Measurements from ENCODE around the gene HMCN2.

Gene HMCN2

DNA sequence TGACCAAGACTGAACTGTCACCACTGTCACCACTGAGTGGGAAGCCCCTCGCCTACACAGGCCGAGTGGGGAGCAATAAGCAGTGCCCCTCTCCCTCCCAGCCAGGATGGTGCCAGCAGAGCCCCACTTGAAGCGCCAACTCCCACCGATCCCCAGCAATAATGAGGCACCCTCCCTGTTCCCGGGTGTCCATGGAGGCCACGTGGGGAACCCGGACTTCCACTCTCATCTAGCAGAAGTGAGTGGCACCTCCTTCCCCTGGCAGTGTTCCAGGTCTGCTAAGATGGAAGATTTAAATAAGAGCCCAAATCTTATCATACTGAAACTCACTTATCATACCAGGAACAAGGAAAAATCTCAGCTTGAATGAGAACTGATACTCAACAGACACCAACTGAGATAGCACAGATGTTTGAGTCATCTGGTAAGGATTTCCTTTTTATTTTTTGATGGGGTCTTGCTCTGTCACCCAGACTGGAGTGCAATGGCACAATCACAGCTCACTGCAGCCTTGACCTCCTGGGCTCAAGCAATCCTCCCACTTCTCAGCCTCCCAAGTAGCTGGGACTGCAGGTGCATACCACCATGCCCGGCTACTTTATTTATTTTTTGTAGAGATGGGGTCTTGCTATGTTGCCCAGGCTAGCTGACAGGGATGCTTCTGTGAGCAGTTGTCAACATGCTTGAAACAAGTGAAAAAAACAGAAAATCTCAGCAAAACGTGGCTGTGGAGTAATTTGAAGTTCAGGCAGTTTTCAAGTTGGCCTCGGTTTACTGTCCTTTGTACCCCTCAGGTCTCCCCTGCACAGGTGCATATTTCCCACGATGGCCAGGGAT lies 149.6 kb downstream of the HMCN2 start:
- DNase-seq (ENCODE audit: low read depth): no peak
- H3K4me3 ChIP-seq (ENCODE audit: low read depth, low read length): no peak overlapping the region

GRCh38 chr9:130417602-130418001 lies 152.0 kb downstream of the HMCN2 start:
- no peak for DNase-seq (ENCODE audit: low read depth)
- no peak overlapping the region for H3K4me3 ChIP-seq (ENCODE audit: low read depth, low read length)

- H3K4me3 ChIP-seq (ENCODE audit: low read depth, low read length): no peak overlapping the region
- DNase-seq (ENCODE audit: low read depth): no peak
These were observed 153.2 kb downstream of the HMCN2 start for GRCh38 chr9:130418776-130419175.

- H3K4me3 ChIP-seq (ENCODE audit: low read depth, low read length): no peak overlapping the region
- DNase-seq (ENCODE audit: low read depth): no peak
These were observed 154.0 kb downstream of the HMCN2 start for GRCh38 chr9:130419521-130420035.

DNA sequence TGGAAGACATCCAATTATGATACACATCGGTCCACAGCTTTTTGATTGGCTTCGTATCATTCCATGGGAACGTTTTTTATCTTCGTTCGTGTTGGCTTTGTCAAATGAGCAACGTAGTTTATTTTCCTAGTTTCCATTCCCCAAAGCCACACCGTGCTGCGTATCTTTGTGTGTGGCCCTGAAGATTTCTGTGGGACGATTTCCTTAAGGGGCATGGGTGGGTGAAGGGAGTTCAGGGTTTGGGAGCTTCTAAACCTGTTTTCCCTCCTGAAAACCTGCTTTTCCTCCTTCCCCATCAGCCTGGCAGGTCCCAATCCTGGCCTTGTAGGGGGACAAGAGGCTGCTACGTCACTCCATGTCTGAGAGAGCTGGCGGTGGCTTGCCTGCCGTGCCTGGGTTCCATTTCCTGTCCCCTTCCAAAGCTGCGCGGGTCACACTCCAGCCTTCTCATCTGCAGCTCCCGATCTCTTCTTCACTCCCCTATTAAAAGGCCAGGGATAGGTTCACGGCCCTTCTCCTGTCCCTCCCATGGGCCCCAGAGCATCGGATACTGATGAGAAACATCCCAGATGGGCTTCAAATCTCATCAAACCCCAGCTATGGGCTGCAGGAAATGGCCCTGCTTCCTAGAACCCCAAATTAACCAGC lies 155.7 kb downstream of the HMCN2 start:
- no peak for DNase-seq (ENCODE audit: low read depth)
- no peak overlapping the region for H3K4me3 ChIP-seq (ENCODE audit: low read depth, low read length)

GRCh38 chr9:130421802-130422276 lies 156.3 kb downstream of the HMCN2 start:
- DNase-seq (ENCODE audit: low read depth): peak; percentile 63
- no peak overlapping the region for H3K4me3 ChIP-seq (ENCODE audit: low read depth, low read length)

GRCh38 chr9:130422546-130422945 lies 157.0 kb downstream of the HMCN2 start:
- no peak for DNase-seq (ENCODE audit: low read depth)
- H3K4me3 ChIP-seq (ENCODE audit: low read depth, low read length): no peak overlapping the region

DNA sequence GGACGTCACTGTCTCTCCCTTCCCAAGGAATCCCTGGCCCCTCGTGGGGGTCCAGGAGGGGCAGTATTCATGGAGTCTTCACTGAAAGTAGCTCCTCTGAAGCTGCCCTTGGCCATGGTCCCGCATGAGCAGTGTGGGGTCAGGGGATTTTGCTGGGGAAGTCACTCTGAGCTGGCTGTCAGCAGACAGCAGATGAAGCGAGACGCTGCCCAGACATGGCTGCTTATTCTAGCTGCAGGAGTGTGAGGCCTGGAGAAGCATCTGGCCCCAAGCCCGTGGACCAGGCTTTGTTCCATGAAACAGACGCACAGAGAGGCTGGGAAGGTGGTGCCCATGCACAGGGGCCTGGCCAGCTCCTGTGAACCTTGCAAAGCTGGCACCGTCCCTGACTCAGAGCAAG lies 157.7 kb downstream of the HMCN2 start:
- no peak overlapping the region for H3K4me3 ChIP-seq (ENCODE audit: low read depth, low read length)
- no peak for DNase-seq (ENCODE audit: low read depth)

DNA sequence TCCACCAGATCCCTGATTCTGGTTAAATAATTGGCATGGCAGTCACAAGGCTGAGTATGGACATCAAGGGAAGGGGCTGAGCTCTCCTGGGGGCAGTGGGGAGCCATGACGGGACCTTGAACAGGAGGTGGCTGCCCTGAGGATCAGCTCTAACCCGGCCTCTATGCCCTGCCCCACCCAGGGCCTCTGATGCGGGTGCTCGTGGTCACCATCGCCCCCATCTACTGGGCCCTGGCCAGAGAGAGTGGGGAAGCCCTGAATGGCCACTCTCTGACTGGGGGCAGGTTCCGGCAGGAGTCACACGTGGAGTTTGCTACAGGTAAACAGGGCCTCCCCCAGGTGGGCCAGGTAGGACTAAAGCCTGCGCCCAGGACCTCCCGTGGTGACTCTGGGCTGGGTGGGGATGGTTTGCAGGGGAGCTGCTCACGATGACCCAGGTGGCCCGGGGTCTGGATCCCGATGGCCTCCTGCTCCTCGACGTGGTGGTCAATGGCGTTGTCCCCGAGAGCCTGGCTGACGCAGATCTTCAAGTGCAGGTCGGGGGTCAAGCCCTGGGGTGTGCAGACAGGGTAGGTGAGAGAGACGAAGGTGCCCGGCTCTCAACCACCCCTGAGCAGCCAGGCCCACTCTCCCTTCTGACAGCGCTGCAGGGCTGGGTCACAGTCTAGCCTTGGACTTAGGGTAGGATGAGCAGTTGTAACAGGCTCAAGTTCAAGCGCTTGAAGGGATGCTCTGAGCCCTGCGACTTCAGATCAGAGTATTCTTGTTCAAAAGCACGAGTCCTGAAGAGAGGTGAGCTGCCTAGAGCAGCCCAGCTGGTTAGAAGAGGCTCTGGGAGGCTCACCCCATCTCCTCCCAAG lies 159.3 kb downstream of the HMCN2 start:
- DNase-seq (ENCODE audit: low read depth): no peak
- no peak overlapping the region for H3K4me3 ChIP-seq (ENCODE audit: low read depth, low read length)

DNA sequence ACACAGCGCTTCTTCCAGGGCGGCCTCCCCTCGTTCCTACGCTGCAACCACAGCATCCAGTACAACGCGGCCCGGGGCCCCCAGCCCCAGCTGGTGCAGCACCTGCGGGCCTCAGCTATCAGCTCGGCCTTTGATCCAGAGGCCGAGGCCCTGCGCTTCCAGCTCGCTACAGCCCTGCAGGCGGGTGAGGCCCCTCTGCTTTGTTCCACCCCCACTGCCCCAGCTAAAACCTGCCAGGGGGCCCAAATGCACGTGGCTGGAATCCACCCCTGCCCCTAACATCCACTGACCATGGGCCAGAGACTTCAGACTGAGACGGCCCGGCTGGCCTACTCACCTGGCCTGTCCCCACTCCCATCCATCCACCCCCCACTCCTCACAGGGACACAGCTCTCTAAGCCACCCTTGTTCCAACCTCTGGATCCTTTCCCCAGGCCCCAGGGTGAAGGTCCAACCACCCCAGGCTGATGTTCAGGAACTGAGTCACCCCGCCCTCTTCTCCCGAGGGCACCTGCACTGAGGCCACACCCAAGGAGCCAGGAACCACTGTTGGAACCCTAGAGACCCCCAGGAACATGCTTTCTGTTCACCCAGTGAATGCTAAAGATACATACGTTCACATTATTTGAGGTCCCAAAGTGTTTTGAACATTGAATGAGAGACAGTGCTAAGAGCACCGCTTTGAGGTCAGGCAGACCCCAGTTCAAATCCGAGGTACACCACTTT lies 160.3 kb downstream of the HMCN2 start:
- no peak overlapping the region for H3K4me3 ChIP-seq (ENCODE audit: low read depth, low read length)
- no peak for DNase-seq (ENCODE audit: low read depth)

DNA sequence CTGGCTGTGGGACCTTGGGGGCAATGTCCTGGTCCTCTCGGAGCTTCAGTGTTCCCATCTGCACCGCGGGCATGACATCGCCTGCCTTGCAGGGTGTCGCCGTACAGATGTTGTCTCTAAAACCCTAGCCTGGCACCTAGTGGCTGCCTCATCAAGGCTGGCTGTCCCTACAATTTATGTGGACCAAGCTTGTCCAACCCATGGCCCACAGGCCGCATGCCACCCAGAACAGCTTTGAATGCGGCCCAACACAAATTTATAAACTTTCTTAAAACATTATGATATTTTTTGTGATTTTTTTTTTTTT lies 160.9 kb downstream of the HMCN2 start:
- no peak for DNase-seq (ENCODE audit: low read depth)

GRCh38 chr9:130426883-130427282 lies 161.3 kb downstream of the HMCN2 start:
- DNase-seq (ENCODE audit: low read depth): peak; percentile 66
- H3K4me3 ChIP-seq (ENCODE audit: low read depth, low read length): no peak overlapping the region

More for the DNA sequence above, 160.9 kb downstream of the HMCN2 start:
- H3K4me3 ChIP-seq (ENCODE audit: low read depth, low read length): no peak overlapping the region

DNA sequence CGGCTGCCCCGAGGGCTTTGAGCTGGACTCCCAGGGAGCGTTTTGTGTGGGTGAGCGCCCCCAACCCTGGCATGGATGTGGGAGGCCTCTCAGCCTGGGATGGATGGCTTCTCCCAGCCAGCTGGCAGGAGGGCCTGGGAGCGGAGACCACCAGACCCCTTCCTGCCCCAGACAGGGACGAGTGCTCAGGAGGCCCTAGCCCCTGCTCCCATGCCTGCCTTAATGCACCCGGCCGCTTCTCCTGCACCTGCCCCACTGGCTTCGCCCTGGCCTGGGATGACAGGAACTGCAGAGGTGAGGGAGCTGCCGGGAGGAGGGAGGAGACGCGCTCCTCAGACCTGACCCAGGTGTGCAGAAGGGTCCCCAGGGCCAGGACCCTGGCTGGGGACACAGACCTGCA lies 161.8 kb downstream of the HMCN2 start:
- DNase-seq (ENCODE audit: low read depth): no peak
- no peak overlapping the region for H3K4me3 ChIP-seq (ENCODE audit: low read depth, low read length)

GRCh38 chr9:130428086-130428665 lies 162.6 kb downstream of the HMCN2 start:
- H3K4me3 ChIP-seq (ENCODE audit: low read depth, low read length): no peak overlapping the region
- no peak for DNase-seq (ENCODE audit: low read depth)

DNA sequence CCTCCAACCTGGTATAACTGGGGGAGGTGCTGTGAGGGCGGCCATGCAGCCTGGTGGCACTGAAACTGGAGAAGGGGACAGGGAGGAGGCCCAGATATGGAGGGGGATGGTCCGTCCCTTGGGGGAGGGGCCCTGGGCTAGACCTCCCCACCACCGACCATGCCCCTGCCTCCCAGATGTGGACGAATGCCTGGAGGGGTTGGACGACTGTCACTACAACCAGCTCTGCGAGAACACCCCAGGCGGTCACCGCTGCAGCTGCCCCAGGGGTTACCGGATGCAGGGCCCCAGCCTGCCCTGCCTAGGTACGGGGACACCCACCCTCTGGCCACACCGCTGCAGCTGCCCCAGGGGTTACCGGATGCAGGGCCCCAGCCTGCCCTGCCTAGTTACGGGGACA lies 163.8 kb downstream of the HMCN2 start:
- no peak for DNase-seq (ENCODE audit: low read depth)
- no peak overlapping the region for H3K4me3 ChIP-seq (ENCODE audit: low read depth, low read length)

GRCh38 chr9:130429831-130430230 lies 164.3 kb downstream of the HMCN2 start:
- H3K4me3 ChIP-seq (ENCODE audit: low read depth, low read length): no peak overlapping the region
- DNase-seq (ENCODE audit: low read depth): no peak

GRCh38 chr9:130430232-130430631 lies 164.7 kb downstream of the HMCN2 start:
- DNase-seq (ENCODE audit: low read depth): no peak
- H3K4me3 ChIP-seq (ENCODE audit: low read depth, low read length): no peak overlapping the region

DNA sequence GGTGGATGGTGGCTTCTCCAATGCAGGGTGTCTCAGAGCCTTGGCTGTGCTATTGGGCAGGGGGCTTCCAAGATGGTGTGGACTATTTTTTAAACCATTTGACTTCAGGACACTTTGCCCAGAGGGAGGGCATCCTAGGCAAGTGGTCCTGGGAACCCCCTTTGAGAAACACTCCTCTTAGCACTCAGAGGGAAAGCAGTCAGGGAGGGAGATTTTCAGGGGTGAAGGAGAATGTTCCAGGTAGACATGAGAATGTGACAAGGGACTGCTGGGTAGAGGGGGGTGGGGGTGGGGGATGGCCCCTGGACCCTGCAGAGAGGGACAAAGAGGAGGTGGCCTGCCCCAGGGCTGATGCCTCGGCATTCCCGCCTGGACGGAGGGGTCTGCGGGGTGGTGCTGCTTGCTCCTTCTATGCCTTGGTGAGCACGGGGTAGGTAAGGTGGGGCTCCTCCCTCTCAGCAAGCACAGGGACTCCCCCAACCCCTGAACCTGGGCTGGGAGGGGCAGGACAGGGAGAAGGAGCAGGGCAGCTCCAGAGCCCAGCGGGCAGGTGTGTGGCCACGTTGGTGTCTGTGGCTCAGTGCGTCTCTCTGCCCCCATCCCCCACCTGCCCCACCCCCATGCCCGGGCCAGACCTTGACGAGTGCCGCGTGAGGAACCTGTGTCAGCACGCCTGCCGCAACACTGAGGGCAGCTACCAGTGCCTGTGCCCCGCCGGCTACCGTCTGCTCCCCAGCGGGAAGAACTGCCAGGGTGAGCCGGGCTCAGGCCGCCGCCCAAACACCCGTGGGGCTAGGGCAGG lies 165.4 kb downstream of the HMCN2 start:
- no peak overlapping the region for H3K4me3 ChIP-seq (ENCODE audit: low read depth, low read length)
- DNase-seq (ENCODE audit: low read depth): no peak
